Colonic mucosa (tissue), 4 donors: Measurements from ENCODE around the gene HDGFL2. TPM values are rescaled to one million over a fixed set of nuclear protein-coding genes. Genes with fewer than 3 reads are reported as not detected.
"Not testable (repeated sequence)": the region's sequence is repeated elsewhere in the genome, so short reads cannot be mapped to it uniquely, and the experiment has no call there.

ENCODE experiments used
- DNase-seq: peaks from one replicate; pipeline ENCODE4 v3.0.0-alpha.2; 2020
- H3K27ac ChIP-seq: fragments of 200-600 bp; one replicate; pipeline ENCODE4 v1.8.0; 2021
- H3K27me3 ChIP-seq: fragments of 200-600 bp; one replicate; pipeline ENCODE4 v1.8.0; 2021
- H3K36me3 ChIP-seq: fragments of 200-600 bp; one replicate; pipeline ENCODE4 v1.8.0; 2021
- H3K4me1 ChIP-seq: fragments of 200-600 bp; one replicate; pipeline ENCODE4 v1.8.0; 2021; ENCODE audit warnings: mild to moderate bottlenecking
- H3K4me3 ChIP-seq: fragments of 200-600 bp; one replicate; pipeline ENCODE4 v1.8.0; 2021
- H3K9ac ChIP-seq, 2 donors: one replicate each; pipeline ENCODE4 v1.7.0; 2013; ENCODE audit warnings: control low read depth in 2 of 2, low read depth in 2 of 2, low read length in 2 of 2
- H3K9me3 ChIP-seq: fragments of 200-600 bp; one replicate; pipeline ENCODE4 v1.8.0; 2021
- intact Hi-C: fragments of 100-400 bp; cut with DNase I; formaldehyde crosslinking; loops from one replicate; pipeline ENCODE4 v1.14.1; 2022
- total RNA-seq, 2 donors: library from RNA; stranded (reverse); fragmentation: NEBNext Ultra II Directional in 1 of 2; extraction: Animal tissue kit (Norgen Biotek cat#: 25700) in 1 of 2; gene quantifications; one replicate each; pipeline ENCODE4 v1.2.1, GENCODE V29; 2021
- TF ChIP-seq, protein P1 (sequence below): fragments of 200-600 bp; IDR thresholded peaks from one replicate; pipeline ENCODE4 v1.8.0; 2022; ENCODE audit warnings: antibody characterized with exemption, mild to moderate bottlenecking
- donor health status: healthy.
- donor health status: DM: no; HTN: no; CAD: no.
- donor health status: DM: no; HTN: no; CAD: no.

HDGFL2 gene
- total RNA-seq, 2 donors from 2014 or later = 32.7 to 55.0 TPM

DNA sequence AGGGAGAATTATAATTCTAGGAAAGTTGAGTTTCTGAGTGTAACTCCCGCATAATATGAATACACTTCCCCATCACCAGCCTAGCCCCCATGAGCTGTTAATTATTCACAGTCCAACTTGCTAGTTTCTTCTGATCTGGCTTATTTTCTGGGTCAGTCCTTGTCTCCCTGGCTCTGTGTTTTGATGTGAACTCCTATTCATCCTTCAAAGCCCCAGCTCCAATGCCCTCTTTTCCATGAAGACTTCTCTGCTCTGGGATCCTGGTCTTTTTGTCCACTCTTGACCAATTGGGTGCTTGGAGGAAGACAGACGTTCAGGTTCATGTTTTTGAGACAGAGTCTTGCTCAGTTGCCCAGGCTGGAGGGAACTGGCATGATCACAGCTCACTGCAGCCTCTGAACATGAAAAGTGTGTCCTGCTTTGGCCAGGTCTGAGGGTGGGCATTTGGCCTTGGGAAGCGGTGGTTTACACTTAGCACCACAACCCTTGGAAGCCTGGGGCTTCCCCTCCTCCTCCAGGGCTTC is 67.1 kb downstream of the HDGFL2 start:
- Histone ChIP-seq H3K36me3 (no peaks in the 10 kb centered on the region), H3K4me3 (peak overlapping the region; percentile 28), H3K27ac (peak overlapping the region; percentile 82), H3K4me1 (no peaks in the 10 kb centered on the region), H3K9ac (peak overlapping the region in 1 of 2 donors; percentile 76), H3K27me3 (no peaks in the 10 kb centered on the region), H3K9me3 (no peaks in the 10 kb centered on the region)
- no peak for DNase-seq
- TF ChIP-seq, protein P1, sequence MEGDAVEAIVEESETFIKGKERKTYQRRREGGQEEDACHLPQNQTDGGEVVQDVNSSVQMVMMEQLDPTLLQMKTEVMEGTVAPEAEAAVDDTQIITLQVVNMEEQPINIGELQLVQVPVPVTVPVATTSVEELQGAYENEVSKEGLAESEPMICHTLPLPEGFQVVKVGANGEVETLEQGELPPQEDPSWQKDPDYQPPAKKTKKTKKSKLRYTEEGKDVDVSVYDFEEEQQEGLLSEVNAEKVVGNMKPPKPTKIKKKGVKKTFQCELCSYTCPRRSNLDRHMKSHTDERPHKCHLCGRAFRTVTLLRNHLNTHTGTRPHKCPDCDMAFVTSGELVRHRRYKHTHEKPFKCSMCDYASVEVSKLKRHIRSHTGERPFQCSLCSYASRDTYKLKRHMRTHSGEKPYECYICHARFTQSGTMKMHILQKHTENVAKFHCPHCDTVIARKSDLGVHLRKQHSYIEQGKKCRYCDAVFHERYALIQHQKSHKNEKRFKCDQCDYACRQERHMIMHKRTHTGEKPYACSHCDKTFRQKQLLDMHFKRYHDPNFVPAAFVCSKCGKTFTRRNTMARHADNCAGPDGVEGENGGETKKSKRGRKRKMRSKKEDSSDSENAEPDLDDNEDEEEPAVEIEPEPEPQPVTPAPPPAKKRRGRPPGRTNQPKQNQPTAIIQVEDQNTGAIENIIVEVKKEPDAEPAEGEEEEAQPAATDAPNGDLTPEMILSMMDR = no peak
- intact Hi-C loops = no loop called here

DNA sequence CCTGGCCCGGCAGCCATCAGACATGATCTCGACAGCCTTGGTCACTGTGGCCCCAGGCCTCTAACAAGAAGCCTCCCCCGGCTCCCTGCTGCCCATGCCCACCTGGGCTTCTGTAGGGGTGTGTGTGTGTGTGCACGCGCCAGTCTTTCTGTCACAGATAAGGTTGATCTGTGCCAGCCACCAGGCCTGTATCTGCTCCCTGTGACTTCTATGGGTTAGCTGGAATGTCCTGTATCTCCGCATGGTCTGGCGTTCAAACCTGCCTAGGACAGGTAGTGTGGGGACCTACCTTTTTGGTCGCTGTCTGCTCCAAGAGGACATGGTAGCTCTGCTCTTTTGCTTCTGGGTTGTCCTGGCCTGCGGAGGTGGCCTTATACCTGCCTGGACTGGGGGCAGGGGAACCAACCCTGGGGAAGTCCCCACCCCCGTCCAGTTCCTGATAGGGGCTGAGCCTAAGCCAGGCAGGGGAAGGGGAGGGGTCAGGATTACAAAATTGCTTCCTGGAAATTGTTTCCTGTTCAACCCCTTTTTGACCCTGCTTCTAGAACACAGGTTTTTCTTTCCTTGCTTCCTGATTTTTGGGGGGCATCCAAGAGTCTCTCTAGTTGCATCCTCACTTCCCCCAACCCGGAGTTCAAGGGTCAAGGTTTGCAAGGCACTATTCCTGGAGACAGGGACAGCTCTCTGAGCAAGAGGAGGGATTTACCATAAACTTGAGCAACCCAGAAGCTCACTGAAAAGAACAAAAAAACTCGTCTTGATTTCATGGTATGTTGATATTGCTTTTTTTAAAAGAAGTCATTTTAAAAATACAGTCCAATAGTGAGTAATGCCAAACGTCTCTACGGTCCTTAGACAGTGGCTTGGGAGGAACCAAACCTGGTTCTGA is 67.8 kb downstream of the HDGFL2 start, which contains the start of gene LRG1:
TSS of gene LRG1 (minus strand) at position 344 of the 889 bp plus-strand sequence. CDS start at position 321, 23 bp downstream.
- H3K4me1 ChIP-seq = no peaks in the 10 kb centered on the region

DNA sequence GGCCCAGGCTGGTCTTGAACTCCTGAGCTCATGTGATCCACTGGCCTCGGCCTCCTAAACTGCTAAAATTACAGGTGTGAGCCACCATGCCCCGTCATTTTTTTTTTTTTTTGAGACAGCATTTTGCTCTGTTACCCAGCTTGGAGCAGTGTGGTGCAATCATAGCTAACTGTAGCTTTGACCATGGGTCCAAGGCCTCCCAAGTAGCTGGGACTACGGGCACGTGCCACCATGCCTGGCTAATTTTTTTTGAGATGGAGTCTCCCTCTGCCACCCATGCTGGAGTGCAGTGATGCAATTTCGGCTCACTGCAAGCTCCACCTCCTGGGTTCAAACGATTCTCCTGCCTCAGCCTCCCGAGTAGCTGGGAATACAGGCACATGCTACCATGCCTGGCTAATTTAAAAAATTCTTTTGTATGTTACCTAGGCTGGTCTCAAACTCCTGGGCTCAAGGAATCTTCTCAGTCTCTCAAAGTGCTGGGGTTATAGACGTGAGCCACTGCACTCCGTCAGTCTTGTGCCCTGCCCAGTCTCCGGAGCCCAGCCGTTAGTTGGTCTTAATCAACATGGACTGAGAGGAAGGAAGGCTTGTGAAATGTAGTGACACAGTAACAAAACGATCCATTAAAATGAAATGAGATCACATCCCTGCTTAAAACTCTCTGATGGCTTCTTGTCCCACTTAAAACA is 69.2 kb downstream of the HDGFL2 start:
- Histone ChIP-seq H3K36me3 (no peaks in the 10 kb centered on the region), H3K4me1 (no peaks in the 10 kb centered on the region), H3K27ac (no peak overlapping the region), H3K4me3 (no peak overlapping the region), H3K9me3 (no peaks in the 10 kb centered on the region), H3K9ac (no peak overlapping the region), H3K27me3 (no peaks in the 10 kb centered on the region)
- DNase-seq = no peak
- intact Hi-C loops = no loop called here
- TF ChIP-seq, protein P1 = no peak

More for the DNA sequence above, 67.8 kb downstream of the HDGFL2 start, which contains the start of gene LRG1:
- peak within 1 kb of the TSS in 1 of 2 donors; percentile 76 for H3K9ac ChIP-seq
- H3K27me3 ChIP-seq = no peaks in the 10 kb centered on the region
- intact Hi-C loops = no loop called here
- peak within 1 kb of the TSS; percentile 82 for H3K27ac ChIP-seq
- no peaks in the 10 kb centered on the region for H3K36me3 ChIP-seq
- DNase-seq = peak; percentile 91
- H3K4me3 ChIP-seq = peak within 1 kb of the TSS; percentile 28
- H3K9me3 ChIP-seq = no peaks in the 10 kb centered on the region
- TF ChIP-seq, protein P1 = no peak

DNA sequence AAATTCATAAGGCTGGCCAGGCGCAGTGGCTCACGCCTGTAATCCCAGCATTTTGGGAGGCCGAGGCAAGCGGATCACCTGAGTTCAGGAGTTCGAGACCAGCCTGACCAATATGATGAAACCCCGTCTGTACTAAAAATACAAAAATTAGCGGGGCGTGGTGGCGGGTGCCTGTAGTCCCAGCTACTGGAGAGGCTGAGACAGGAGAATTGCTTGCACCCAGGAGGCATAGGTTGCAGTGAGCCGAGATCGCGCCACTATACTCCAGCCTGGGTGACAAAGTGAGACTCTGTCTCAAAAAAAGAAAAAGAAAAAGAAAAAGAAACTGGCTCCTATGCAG is 69.7 kb downstream of the HDGFL2 start:
- H3K27me3 ChIP-seq, H3K36me3 ChIP-seq, H3K4me1 ChIP-seq, H3K9me3 ChIP-seq, H3K4me3 ChIP-seq, DNase-seq, H3K9ac ChIP-seq, intact Hi-C loops, H3K27ac ChIP-seq: not testable (repeated sequence)

DNA sequence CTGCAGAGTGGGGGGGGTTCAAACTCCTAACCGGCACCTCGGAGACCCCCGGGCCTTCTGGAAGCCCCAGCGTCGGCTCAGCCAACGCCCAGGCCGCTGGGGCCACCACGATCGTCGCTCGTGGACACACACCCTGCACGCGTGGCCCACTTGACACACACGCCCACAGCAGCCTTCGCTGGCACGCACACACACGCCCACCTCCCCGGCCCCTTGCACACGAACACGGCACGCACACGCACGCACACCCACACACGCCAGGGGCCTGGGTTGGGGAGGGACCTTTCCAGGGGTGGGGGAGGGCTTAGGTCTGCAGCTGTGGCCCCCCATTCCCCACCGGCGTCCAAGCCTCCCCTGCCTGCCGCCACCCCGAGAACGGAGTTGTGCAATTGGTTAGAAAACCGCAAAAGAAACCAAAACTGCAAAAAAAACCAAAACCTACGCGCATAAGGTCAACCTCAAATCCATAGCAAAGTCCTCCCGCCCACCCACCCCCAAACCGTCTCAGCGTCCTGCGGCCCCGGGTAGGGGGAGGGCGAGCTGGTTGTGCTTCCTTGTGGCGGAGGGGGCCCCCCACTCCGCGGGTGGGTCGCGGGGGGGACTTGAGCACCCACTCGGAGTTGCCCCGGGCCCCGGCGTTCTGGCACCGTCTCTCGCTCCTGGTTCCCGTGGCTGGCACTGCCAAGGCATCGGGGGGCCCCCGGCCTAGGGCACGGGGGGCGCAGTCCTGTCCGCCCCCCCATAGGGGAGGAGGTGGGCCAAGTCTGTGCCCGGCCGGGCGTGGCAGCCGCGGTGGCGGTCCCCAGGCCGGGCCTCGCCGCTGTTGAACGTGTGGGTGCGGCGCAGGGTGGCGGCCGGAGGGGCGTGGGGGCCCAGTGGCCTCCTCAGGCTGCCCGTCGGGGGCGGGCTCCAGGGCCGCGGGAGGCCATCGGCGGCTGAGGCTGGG is 71.1 kb downstream of the HDGFL2 start:
- Histone ChIP-seq H3K27ac (no peak overlapping the region), H3K9ac (no peak overlapping the region), H3K4me3 (no peak overlapping the region), H3K9me3 (no peaks in the 10 kb centered on the region), H3K36me3 (no peaks in the 10 kb centered on the region), H3K4me1 (peaks cover 3% of the 10 kb centered on the region), H3K27me3 (no peaks in the 10 kb centered on the region)
- no peak for DNase-seq
- intact Hi-C loops = no loop called here
- TF ChIP-seq, protein P1 = no peak
